ENCODE measurements around the gene MAK.

- TF ChIP-seq EP300 (conservative IDR thresholded peaks at IDR 0.05; ENCODE audit: poor library complexity, severe bottlenecking) (no peak), CTCF (IDR thresholded peaks at IDR 0.05; ENCODE audit: poor library complexity, severe bottlenecking) (no peak), RAD21 (conservative IDR thresholded peaks at IDR 0.05) (no peak), POLR2AphosphoS5 (IDR thresholded peaks at IDR 0.05) (no peak), MXI1 (conservative IDR thresholded peaks at IDR 0.05; ENCODE audit: poor library complexity, severe bottlenecking) (no peak)
These were observed 66.9 kb downstream of the MAK start for GRCh38 chr6:10771371-10771894.
